GM21576 (cell line): ENCODE results near the gene CDC42SE2.
"Not testable (repeated sequence)": the region's sequence is repeated elsewhere in the genome, so short reads cannot be mapped to it uniquely, and the experiment has no call there.

Experiments used
- ATAC-seq: cut with Tn5 transposase; IDR thresholded peaks from one replicate; pipeline ENCODE4 v1.9.1; 2021; ENCODE audit warnings: mild to moderate bottlenecking, moderate library complexity; ENCODE audit not compliant: unreplicated experiment

The CDC42SE2 gene

GRCh38 chr5:131250751-131251475, 12.9 kb upstream of the CDC42SE2 start:
- no peak for ATAC-seq

GRCh38 chr5:131252824-131253171, 11.1 kb upstream of the CDC42SE2 start:
- ATAC-seq: peak; percentile 81

GRCh38 chr5:131254025-131254424, 9.8 kb upstream of the CDC42SE2 start:
- not testable (repeated sequence) for ATAC-seq

GRCh38 chr5:131254741-131255140, 9.1 kb upstream of the CDC42SE2 start:
- no peak for ATAC-seq

GRCh38 chr5:131256507-131256823, 7.4 kb upstream of the CDC42SE2 start:
- ATAC-seq: no peak

GRCh38 chr5:131258733-131259132, 5.1 kb upstream of the CDC42SE2 start:
- no peak for ATAC-seq

GRCh38 chr5:131259326-131259725, 4.5 kb upstream of the CDC42SE2 start:
- ATAC-seq: no peak

- ATAC-seq: no peak
These were observed 3.0 kb upstream of the CDC42SE2 start for GRCh38 chr5:131260895-131261294.

- ATAC-seq: no peak
These were observed 2.4 kb upstream of the CDC42SE2 start for GRCh38 chr5:131261483-131261882.

GRCh38 chr5:131262953-131263541, 806 bp upstream of the CDC42SE2 start:
- ATAC-seq: peak; percentile 20

- ATAC-seq: no peak
These were observed 722 bp downstream of the CDC42SE2 start for GRCh38 chr5:131264451-131265099.

GRCh38 chr5:131265311-131265803, 1.5 kb downstream of the CDC42SE2 start:
- peak; percentile 25 for ATAC-seq

GRCh38 chr5:131266370-131267060, 2.7 kb downstream of the CDC42SE2 start:
- no peak for ATAC-seq

GRCh38 chr5:131268758-131269370, 5.0 kb downstream of the CDC42SE2 start:
- no peak for ATAC-seq

GRCh38 chr5:131270809-131271208, 7.0 kb downstream of the CDC42SE2 start:
- ATAC-seq: no peak

GRCh38 chr5:131271888-131272287, 8.0 kb downstream of the CDC42SE2 start:
- not testable (repeated sequence) for ATAC-seq

- no peak for ATAC-seq
These were observed 8.5 kb downstream of the CDC42SE2 start for GRCh38 chr5:131272307-131272706.

- ATAC-seq: no peak
These were observed 8.9 kb downstream of the CDC42SE2 start for GRCh38 chr5:131272724-131273123.

GRCh38 chr5:131274326-131275063, 10.6 kb downstream of the CDC42SE2 start:
- ATAC-seq: peak; percentile 22

- ATAC-seq: no peak
These were observed 12.2 kb downstream of the CDC42SE2 start for GRCh38 chr5:131276072-131276471.
